Endodermal cell (in vitro differentiated cells): Measurements from ENCODE around the gene APOC1. TPM values are rescaled to one million over a fixed set of nuclear protein-coding genes. Genes with fewer than 3 reads are reported as not detected.
"Not testable (repeated sequence)": the region's sequence is repeated elsewhere in the genome, so short reads cannot be mapped to it uniquely, and the experiment has no call there.

ENCODE experiments used
- DNase-seq: peaks from one replicate; pipeline ENCODE4 v3.0.0-alpha.2; 2017
- H3K27ac ChIP-seq: 2 replicates; pipeline ENCODE4 v1.5.1; 2013; ENCODE audit warnings: mild to moderate bottlenecking, low read depth, low read length, moderate library complexity
- H3K27me3 ChIP-seq: 2 replicates; pipeline ENCODE4 v1.6.1; 2013; ENCODE audit warnings: mild to moderate bottlenecking, low read length, moderate library complexity; ENCODE audit not compliant: insufficient read depth, control insufficient read depth, poor library complexity, severe bottlenecking
- H3K36me3 ChIP-seq: 2 replicates; pipeline ENCODE4 v1.7.0; 2013; ENCODE audit warnings: mild to moderate bottlenecking, low read length, moderate library complexity; ENCODE audit not compliant: control insufficient read depth, insufficient read depth
- H3K4me1 ChIP-seq: one replicate; pipeline ENCODE4 v1.7.0; 2013; ENCODE audit warnings: low read length; ENCODE audit not compliant: control insufficient read depth, insufficient read depth
- H3K4me3 ChIP-seq: 2 replicates; pipeline ENCODE4 v1.5.1; 2013; ENCODE audit warnings: mild to moderate bottlenecking, low read length, moderate library complexity
- H3K9ac ChIP-seq: 2 replicates; pipeline ENCODE4 v1.6.1; 2013; ENCODE audit warnings: mild to moderate bottlenecking, low read length, moderate library complexity; ENCODE audit not compliant: poor library complexity, severe bottlenecking; ENCODE audit errors: extremely low read depth
- H3K9me3 ChIP-seq: 2 replicates; pipeline ENCODE4 v1.6.1; 2013; ENCODE audit warnings: mild to moderate bottlenecking, low read length, moderate library complexity; ENCODE audit not compliant: control insufficient read depth
- H3K27ac Mint-ChIP-seq: 2 replicates; pipeline ENCODE4 v1.8.0; 2020; ENCODE audit warnings: mixed read lengths
- H3K27me3 Mint-ChIP-seq: 2 replicates; pipeline ENCODE4 v1.8.0; 2021; ENCODE audit warnings: mild to moderate bottlenecking, mixed read lengths; ENCODE audit not compliant: insufficient read depth
- H3K36me3 Mint-ChIP-seq: 2 replicates; pipeline ENCODE4 v1.8.0; 2020; ENCODE audit warnings: low read depth, mixed read lengths
- H3K4me1 Mint-ChIP-seq: 2 replicates; pipeline ENCODE4 v1.8.0; 2020; ENCODE audit warnings: mixed read lengths
- H3K4me3 Mint-ChIP-seq: 2 replicates; pipeline ENCODE4 v1.8.0; 2020; ENCODE audit warnings: mild to moderate bottlenecking, moderate library complexity, mixed read lengths
- H3K9me3 Mint-ChIP-seq: 2 replicates; pipeline ENCODE4 v1.8.0; 2020; ENCODE audit warnings: mild to moderate bottlenecking, mixed read lengths
- WGBS, 2 experiments: methylation state at CpG; one replicate each; pipeline versions ENCODE4 v1.1.5 to v1.1.7; 2013; ENCODE audit warnings: missing lambda C conversion rate in 2 of 2, mixed read lengths in 1 of 2; ENCODE audit not compliant: insufficient coverage in 1 of 2, insufficient read length in 1 of 2; 5-methylcytosine and 5-hydroxymethylcytosine counted together
- total RNA-seq, 2 donors: library from RNA; stranded (reverse); fragmentation: NEBNext Ultra II Directional in 1 of 2; extraction: Animal tissue kit (Norgen Biotek cat#: 25700) in 1 of 2; gene quantifications; 2 replicates in 1 of 2; 3 replicates in 1 of 2; pipeline ENCODE4 v1.2.1, GENCODE V29; 2021
- TF ChIP-seq, protein P1 (sequence below): fragments of 200-600 bp; sonication (generic); conservative IDR thresholded peaks from 2 replicates; pipeline ENCODE4 v1.5.0; 2021; ENCODE audit warnings: antibody characterized with exemption, mild to moderate bottlenecking

Gene APOC1
- total RNA-seq, 2 donors from 2014 or later, result 914 to 1,040 TPM

DNA sequence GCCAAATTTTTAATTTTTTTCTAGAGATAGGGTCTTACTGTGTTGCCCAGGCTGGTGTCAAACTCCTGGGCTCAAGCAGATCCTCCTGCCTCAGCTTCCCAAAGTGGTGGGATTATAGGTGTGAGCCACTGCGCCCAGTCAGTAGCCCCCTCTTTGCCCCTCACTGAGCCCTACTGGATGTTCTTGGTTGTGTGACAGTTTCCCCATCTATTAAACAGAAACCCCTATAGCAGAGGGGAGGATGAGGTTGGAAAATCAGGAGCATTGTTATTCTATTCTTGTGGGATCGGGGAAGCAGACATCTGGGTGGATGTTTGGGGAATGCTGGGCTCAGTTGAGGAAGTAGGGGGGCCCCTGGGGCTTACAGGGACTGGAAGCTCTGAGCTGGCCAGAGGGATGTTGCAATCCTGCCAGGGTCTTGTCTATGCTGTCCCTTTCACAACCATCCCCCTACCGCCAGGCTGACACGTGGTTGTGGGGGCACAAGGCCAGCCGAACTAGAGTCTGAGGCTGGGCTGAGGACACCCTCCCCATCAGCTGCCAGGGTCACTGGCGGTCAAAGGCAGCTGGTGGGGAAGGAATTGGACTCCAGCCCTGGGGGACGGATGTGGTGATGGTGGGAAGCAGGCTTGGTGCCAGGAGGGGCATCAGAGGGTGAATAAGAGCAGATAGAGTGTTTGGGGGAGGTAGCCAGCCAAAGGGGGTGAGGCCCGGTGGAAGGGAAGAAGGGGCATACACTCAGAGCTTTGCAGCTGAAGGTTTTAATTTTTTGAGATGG lies 10.9 kb downstream of the APOC1 start:
- DNase-seq, result no peak
- Mint-ChIP-seq H3K4me3 (no peak overlapping the region), H3K36me3 (peaks cover 10% of the 10 kb centered on the region), H3K9me3 (peaks cover 7% of the 10 kb centered on the region), H3K4me1 (peaks cover 19% of the 10 kb centered on the region), H3K27me3 (peaks cover 8% of the 10 kb centered on the region), H3K27ac (no peak overlapping the region)
- no peaks in the 10 kb centered on the region for H3K36me3 ChIP-seq
- H3K9ac ChIP-seq, result no peak overlapping the region
- WGBS, 2 experiments, result 90 to 100% methylated on average over 2 to 8 of the region's 8 CpGs
- no peaks in the 10 kb centered on the region for H3K9me3 ChIP-seq
- no peak overlapping the region for H3K4me3 ChIP-seq
- TF ChIP-seq, protein P1, sequence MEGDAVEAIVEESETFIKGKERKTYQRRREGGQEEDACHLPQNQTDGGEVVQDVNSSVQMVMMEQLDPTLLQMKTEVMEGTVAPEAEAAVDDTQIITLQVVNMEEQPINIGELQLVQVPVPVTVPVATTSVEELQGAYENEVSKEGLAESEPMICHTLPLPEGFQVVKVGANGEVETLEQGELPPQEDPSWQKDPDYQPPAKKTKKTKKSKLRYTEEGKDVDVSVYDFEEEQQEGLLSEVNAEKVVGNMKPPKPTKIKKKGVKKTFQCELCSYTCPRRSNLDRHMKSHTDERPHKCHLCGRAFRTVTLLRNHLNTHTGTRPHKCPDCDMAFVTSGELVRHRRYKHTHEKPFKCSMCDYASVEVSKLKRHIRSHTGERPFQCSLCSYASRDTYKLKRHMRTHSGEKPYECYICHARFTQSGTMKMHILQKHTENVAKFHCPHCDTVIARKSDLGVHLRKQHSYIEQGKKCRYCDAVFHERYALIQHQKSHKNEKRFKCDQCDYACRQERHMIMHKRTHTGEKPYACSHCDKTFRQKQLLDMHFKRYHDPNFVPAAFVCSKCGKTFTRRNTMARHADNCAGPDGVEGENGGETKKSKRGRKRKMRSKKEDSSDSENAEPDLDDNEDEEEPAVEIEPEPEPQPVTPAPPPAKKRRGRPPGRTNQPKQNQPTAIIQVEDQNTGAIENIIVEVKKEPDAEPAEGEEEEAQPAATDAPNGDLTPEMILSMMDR, result no peak
- H3K27me3 ChIP-seq, result no peaks in the 10 kb centered on the region
- H3K27ac ChIP-seq, result no peak overlapping the region
- no peaks in the 10 kb centered on the region for H3K4me1 ChIP-seq

DNA sequence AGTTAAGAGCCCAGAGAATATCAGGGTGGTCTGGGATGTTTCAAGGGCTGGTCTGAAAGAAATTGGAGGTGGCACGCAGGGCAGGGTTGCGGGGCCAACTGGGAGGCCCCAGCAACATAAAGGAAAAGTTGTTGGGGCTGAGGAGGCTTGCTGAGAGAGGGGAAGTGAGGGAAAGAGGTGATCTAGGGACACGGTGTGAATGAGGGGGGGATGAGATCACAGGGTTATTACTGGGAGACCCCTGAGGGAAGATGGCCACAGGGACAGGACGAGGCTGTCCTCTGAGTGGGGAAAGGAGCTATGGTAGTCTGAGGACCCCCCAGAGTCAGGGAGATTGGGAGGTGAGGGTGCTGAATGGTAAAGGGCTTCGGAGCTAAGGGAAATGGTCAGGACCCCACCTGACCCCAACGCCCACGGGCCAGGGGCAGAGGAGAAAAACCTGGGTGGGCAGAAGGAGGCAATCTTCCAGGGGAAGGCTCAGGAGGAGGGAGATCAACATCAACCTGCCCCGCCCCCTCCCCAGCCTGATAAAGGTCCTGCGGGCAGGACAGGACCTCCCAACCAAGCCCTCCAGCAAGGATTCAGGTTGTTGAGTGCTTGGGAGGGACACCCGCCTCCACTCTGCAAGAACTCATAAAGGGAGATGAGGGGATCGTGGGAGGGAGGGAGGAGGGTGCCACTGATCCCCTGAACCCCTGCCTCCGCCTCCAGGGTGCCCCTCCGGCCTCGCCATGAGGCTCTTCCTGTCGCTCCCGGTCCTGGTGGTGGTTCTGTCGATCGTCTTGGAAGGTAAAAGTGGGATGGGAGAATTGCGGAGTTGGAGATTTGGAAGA lies 12.1 kb downstream of the APOC1 start:
- WGBS, 2 experiments, result 70 to 87% methylated on average over 4 to 14 of the region's 19 CpGs
- H3K9ac ChIP-seq, H3K27me3 ChIP-seq, H3K4me3 ChIP-seq, H3K27me3 Mint-ChIP-seq, H3K9me3 ChIP-seq, H3K27ac ChIP-seq, H3K4me1 ChIP-seq, H3K36me3 ChIP-seq, H3K9me3 Mint-ChIP-seq: not testable (repeated sequence)
- peak overlapping the region; percentile 54 for H3K4me3 Mint-ChIP-seq
- peak; percentile 66 for DNase-seq
- peak overlapping the region; percentile 91 for H3K27ac Mint-ChIP-seq
- H3K36me3 Mint-ChIP-seq, result peaks cover 10% of the 10 kb centered on the region
- peaks cover 19% of the 10 kb centered on the region for H3K4me1 Mint-ChIP-seq

DNA sequence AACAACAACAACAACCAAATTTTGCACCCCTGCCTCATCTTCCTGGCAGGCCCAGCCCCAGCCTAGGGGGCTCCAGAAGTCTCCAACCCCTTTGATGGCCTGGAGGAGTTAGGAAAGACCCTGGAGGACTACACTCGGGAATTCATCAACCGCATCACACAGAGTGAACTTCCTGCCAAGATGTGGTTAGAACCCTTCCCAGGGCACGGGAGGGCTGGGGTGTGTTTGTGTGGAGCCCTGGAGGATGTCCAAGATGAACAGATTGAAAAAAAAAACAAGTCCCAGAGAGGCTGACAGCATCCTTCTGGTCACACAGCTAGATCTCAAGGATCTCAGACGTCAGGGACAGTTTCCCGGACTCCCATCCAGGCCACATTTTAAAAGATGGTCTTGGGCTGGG lies 13.3 kb downstream of the APOC1 start:
- WGBS, 2 experiments, result 79 to 96% methylated on average over 4 to 5 of the region's 5 CpGs
- Histone ChIP-seq H3K27ac (no peak overlapping the region), H3K4me1 (no peaks in the 10 kb centered on the region), H3K4me3 (no peak overlapping the region), H3K9me3 (no peaks in the 10 kb centered on the region), H3K36me3 (no peaks in the 10 kb centered on the region), H3K27me3 (no peaks in the 10 kb centered on the region), H3K9ac (no peak overlapping the region)
- TF ChIP-seq, protein P1, result no peak
- peak overlapping the region; percentile 39 for H3K27ac Mint-ChIP-seq
- peaks cover 2% of the 10 kb centered on the region for H3K9me3 Mint-ChIP-seq
- H3K4me1 Mint-ChIP-seq, result peaks cover 18% of the 10 kb centered on the region
- no peak for DNase-seq
- H3K4me3 Mint-ChIP-seq, result no peak overlapping the region
- peaks cover 10% of the 10 kb centered on the region for H3K27me3 Mint-ChIP-seq
- peaks cover 3% of the 10 kb centered on the region for H3K36me3 Mint-ChIP-seq
